Endothelial cell of hepatic sinusoid (primary cell): ENCODE results near the gene PKHD1.
"Not testable (repeated sequence)": the region's sequence is repeated elsewhere in the genome, so short reads cannot be mapped to it uniquely, and the experiment has no call there.

Experiments
- in situ Hi-C: cut with HindIII; loops from 2 replicates; pipeline ENCODE4 v1.10.0; 2017; ENCODE audit warnings: low sequenced_read_pairs

PKHD1 gene

DNA sequence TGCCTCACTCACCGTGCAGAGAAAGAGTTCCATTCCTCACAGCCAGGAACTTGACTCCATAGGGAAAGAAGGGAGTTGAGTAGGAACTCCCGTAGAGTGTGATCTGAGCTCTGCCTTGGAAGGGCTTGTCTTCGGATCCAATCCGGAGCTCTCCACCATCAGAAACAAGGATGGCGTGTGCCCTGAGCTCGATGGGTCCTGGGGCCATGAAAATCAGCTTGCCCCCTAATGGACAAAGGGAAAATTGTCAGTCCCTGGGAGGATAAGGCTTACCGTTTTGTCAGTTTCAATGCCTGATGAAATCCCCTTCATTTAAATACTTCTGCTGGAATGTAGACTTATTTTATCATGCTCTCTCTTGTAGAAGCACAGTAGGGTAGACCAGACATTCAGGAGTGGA lies 153.3 kb downstream of the PKHD1 start:
- in situ Hi-C loops, result no loop called here

DNA sequence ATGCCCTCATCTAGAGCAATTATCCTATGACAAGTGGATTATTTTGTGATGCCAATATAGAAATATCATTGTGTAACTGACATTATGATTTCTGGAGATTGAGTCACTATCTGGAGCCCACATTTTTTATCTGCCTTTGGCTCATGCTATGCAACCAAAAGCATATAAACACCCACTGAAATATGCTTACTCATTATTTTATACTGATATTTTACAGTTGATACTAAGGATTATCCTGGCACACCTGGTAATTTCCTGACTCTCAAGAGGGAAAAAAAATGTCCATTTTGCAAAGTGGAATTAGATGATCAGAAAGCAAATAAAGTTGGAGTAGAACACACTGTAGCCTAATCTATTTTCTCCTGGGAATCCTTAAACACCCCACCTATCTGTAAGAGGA lies 154.5 kb downstream of the PKHD1 start:
- in situ Hi-C loops, result no loop called here

DNA sequence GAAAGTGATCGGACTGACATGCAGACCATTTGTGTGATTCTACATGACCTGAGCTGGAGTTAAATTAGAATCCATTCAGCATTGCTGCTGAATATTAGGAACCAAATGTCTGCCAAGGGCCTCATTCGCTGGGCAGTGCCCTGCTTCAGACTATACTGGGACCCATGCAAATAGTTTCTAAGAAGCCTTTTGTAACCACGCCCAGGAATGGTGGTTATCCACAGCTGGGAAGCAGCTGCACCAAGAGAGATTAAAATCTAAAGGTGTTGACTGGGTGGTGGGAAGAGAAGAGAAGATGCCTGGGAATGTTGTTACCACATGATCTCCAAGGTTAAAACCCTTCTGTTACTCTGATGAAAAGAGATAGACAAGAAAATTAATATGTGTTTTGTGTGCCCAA lies 156.8 kb downstream of the PKHD1 start:
- in situ Hi-C loops, result no loop called here

DNA sequence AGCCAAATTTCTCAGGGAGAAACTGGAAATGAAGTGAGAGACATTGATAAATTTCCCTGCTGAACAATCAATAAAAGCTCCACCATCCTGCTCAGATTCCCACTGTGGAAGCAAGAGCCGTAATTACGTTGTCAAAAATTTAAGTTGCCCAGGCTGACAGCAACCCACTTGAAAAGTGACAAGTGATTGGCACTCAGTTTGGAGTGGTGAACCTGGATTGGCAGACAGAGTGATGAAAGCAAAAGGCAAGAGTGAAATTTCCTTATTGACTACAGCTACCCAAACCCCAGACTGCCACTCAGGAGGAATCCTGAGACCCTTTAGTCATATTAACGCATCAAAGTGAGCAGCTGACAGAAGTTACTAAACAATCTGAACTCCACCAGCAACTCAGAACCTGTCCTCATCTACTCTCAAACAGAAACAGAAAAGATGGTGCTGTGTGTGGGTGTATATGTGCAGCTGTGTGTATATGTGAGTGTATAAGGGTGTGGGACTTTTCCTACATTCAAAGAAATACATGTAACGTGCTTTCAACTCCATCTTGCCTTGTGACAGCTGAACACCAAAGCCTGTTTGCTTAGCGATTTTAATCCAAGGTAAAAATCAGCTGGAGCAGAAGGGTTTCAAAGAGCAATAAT lies 157.4 kb downstream of the PKHD1 start:
- in situ Hi-C loops, result no loop called here

DNA sequence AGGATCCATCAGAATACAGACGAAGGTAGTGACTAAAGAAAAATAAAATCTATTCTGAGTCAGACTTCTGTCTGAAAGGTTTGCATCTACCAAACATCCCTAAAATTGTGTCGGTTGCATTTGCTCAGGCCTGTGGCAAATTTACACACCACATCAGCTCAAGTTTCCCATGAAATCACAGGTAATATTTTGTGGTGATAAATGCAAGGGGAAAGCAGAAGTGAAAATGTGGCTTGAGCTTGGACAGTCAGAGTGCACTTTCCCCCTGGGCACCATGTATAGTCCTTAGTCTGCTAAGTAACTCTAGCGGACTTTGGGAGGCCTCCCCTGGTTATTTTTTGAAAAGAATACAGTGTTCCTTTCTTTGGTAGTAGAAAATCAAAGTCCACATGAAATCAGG lies 159.1 kb downstream of the PKHD1 start:
- in situ Hi-C loops, result no loop called here

DNA sequence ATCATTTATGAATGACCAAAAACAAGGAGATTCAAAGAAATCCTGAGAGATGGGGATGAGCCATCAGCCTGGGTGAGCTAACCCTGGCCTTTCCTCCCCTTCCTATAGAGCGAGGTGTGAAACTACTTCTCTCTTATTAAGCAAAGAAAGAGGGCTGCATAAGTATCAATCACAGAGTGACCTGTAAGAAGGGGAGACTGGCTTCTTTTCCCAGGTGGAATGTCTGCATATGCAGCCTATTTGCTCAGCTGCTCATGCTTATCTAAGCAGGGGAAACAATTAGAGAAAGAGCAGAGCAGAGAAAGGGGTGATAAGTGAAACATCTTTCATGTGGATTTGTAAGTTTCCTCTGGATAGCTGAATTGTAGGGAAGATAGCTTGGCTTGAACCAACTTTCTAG lies 160.0 kb downstream of the PKHD1 start:
- in situ Hi-C loops, result no loop called here

DNA sequence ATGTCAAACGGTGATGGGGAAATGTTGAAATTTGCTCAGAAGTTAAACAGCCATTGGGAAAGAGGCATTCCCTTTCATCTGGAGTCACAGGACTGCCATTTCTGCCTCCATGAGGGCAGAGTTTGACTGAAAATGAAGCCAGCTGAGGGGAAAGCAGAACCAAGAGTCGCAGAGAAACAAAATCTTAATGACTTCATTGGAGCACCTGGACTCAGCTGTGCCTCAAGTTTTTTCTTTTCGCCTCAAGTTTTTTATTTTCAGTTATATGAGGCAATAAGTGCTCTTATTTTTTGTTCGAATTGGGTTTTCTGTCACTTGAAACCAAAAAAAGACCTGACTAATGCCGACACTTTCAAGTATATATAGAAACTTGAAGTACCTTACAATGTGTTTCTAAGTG lies 161.3 kb downstream of the PKHD1 start:
- in situ Hi-C loops, result no loop called here

DNA sequence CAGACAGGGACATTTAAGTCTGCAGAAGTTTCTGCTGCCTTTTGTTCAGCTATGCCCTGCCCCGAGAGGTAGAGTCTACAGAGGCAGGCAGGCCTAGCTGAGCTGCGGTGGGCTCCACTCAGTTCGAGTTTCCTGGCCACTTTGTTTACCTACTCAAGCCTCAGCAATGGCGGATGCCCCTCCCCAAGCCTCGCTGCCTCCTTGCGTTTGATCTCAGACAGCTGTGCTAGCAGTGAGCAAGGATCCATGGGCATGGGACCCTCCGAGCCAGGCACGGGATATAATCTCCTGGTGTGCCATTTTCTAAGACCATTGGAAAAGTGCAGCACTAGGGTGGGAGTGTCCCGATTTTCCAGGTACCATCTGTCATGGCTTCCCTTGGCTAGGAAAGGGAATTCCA lies 164.9 kb downstream of the PKHD1 start:
- in situ Hi-C loops, result not testable (repeated sequence)

DNA sequence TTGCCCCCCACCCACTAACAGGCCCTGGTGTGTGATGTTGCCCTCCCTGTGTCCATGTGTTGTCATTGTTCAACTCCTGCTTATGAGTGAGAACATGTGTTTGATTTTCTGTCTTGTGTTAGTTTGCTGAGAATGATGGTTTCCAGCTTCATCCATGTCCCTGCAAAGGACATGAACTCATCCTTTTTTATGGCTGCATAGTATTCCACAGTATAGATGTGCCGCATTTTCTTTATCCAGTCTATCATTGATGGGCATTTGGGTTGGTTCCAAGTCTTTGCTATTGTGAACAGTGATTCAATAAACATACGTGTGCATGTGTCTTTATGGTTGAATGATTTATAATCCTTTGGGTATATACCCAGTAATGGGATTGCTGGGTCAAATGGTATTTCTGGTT lies 169.1 kb downstream of the PKHD1 start:
- in situ Hi-C loops, result not testable (repeated sequence)

DNA sequence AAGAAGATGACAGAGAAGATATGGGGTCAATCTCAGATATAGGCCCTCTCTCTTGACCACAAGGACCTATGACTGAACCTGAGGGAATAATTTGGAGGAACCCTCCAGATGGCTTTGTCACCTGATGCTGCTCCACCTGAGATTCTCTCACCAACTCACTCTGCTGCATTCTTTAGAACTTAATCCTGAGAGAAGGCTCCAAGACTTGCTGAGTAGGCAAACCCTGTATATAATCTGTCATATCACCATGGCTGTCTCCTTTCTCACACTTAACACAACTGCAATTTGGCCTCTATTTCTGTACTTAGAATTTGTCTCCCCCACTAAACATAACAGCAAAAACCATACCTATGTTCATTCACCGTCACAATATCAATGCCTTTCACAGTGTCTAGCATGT lies 172.3 kb downstream of the PKHD1 start:
- in situ Hi-C loops, result no loop called here

DNA sequence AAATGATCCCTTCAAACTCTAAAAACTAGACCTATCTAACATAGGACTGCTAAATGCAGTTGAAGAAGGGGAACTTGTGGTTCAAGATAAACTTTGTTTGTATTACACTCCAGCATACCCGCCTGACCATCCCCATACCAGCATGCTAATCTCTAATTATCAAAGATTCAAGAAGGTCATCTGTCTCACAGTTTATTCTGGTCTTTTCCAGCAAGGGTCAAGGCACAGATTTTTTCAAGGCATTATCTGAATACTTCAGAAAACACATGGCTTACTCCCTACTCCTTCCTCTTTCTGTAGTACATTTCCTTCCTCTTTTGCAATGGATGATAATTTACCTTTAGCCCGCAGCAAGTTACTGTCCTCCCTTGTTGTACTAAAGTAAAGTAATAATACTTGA lies 174.1 kb downstream of the PKHD1 start:
- in situ Hi-C loops, result no loop called here

DNA sequence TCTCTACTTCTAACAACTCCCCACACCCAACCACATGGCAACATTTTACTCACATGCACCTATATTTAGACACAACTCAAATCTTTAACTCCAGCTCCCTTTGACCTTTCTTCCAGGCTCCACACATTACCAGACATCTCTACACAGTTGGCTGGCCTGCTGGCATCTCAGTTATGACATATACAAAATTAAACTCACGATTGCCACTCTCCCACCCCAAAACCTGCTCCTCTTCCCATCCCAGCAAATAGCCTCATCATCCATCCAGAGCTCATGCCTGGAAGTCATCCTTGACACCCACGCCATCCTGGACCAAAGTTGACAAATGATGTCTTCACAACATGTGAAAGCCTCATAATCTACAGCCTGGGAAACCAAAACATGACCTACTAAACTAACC lies 176.6 kb downstream of the PKHD1 start:
- in situ Hi-C loops, result no loop called here

DNA sequence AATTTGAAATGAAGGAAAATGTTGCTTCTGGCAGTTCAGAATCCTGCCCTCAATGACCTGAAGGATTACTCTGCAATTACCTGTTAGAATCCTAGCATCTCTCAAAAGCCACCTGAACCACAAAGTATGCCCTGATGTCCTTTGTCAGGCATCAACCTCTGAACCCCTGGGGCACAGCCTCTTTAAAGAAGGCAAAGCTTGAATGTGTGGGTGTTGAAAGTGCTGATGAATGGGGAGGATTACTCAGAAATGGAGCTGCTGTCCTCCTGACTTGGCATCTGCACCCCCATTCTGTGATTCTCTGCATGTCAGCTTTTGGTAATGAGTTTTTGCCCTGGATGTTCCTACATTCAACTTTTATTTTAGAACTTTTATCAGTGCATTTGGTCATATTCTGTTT lies 179.2 kb downstream of the PKHD1 start:
- in situ Hi-C loops, result no loop called here

DNA sequence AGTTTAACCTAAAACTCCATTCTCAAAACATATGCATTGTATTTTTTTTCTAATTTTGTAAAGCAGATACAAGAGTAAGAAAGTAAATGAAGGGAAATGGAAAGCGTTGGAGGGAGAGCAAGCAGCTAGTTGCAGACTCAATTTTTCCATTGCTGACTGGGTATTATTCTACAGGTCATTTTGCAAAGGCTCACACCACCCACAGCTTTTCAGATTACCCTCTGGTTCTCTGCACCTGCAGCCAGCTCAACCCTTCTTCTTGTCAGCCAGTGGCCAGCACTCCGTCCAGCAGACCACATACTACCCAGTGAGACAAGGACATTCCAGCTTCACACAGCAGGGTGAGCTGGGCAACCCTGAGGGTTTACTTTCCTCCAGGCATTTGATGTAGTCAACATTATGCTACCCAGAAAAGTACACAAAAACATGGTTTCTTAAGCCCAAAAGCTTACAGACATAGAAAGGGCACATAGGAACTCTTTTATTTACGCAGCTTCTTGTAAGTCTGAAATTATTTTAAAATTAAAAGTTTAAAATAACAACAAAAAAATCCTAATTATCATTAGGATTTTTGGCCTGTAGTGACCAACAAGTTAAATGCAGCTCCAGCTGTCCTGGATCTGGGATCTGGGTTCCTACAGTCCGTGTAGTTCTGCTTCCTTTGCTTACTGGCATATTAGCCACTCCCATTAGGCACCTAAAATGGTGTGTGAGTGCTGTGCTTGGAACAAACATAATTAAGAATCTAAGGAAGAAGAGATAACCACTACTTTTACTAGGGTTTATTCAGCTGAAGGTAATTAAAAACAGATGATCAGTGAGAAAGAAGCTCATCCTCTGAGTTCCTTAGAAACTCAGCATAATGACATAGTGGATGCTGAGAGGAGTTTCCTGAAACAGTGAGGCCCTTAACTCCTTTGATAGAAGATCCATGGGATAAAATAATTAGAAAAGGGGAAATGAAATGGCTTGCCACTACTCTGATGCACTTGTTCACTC lies 185.3 kb downstream of the PKHD1 start:
- in situ Hi-C loops, result no loop called here

DNA sequence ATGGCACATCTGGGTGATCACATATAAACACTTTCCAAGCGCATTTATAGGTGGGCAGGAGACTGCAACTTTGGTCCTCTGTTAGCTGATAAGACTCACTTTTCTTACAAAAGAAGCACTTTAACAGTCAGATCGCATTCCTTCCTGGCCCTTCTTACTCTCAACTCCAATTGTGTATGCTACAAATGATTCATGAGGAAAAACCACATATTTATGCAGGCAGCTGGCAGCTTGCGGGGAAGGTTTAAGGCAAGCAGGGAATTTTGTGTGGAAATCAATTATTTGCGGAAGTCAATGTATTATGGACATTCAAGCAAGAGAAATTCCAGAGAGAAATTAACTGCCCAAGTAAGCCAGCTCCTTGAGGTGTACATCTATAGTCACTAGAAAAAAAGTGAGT lies 194.0 kb downstream of the PKHD1 start:
- in situ Hi-C loops, result no loop called here

DNA sequence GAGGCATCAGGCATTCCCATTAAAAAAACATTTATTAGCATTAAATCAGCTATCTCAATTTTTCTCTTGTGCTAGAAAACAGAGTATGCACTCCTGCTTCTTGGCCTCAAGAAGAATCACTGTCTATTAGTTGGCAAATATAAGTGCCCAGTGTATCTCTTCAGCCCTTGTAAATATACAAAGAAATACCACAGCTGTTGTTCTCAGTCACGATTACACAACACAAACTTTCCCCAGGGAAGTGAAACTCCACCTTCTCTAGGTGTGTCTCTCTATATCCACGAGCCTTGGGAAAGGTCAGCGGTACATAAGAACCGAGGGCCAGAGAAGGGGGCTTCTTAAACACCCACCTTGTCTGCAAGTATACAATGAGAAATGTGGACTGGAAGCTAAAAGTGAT lies 194.7 kb downstream of the PKHD1 start:
- in situ Hi-C loops, result no loop called here

DNA sequence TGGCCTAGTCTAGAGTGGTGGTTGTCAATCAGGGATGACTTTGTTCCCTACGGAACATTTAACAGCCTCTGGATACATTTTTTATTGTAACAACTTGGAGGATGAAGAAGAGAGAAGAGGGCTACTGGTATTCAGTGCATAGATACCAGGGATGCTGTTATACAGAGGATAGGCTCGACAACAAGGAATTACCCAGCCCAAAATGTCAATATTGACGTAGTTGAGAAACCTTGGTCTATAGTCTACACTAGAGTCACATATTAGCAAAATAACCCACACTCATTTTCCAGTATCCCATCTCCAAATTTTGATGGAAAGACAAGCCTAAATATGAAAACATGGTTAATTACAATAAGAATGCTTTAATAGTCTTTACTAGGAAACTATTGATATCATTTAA lies 195.1 kb downstream of the PKHD1 start:
- in situ Hi-C loops, result no loop called here

DNA sequence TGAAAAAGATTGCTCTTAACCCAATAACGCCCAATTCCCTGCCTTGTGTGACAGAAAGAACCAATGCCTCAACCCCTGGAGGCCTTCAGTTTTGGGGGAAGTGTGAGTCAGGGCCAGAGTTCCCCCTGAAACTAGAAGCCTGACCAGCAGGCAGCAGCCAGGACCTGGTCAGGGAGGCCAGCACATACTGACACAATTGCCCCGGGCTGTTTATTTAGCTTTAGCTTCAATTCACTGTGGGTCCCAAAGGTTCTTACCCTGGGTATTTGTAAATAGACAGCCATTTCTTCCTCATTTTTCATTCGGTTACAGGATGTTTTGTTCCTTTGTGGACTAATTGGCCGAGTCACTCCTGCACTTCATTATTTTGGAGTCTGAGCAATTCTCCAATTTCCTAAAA lies 195.6 kb downstream of the PKHD1 start:
- in situ Hi-C loops, result no loop called here

DNA sequence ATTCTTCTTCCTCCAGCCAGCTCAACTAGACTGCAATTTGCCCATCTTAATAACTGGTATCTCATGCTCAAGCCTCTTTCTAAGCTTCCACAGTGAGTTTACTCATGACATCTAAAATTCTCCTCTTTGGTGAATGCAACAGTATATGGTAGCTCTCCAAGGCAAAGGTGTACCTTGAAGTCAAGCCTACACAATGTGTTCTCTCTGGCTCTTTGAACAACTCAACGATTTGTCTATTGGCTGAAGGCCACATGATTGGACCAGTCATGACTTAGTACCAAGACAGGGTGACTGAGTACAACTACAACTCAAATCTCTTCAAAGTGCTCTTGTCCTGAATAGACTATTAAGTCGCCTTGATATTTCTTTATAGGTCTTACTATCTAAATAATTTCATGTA lies 199.6 kb downstream of the PKHD1 start:
- in situ Hi-C loops, result no loop called here

DNA sequence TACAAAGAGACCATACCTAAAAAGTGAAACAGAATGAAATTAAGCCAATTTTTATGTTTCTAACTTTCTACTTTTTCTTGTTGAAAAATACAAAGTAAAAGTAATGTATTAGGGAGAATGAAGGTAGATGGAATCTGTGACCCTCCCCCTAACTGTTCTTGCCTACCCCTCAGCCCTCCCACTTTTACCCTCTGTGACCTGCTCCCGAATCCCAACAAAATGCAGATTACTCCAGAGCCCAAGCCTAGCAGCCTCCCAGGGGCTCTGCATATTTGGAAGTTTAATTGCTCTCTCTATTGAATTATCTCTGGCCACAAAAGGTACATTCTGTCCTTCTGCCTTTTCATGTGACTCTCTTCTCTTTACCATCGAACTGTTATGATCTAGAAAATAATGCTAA lies 201.5 kb downstream of the PKHD1 start:
- in situ Hi-C loops, result no loop called here

DNA sequence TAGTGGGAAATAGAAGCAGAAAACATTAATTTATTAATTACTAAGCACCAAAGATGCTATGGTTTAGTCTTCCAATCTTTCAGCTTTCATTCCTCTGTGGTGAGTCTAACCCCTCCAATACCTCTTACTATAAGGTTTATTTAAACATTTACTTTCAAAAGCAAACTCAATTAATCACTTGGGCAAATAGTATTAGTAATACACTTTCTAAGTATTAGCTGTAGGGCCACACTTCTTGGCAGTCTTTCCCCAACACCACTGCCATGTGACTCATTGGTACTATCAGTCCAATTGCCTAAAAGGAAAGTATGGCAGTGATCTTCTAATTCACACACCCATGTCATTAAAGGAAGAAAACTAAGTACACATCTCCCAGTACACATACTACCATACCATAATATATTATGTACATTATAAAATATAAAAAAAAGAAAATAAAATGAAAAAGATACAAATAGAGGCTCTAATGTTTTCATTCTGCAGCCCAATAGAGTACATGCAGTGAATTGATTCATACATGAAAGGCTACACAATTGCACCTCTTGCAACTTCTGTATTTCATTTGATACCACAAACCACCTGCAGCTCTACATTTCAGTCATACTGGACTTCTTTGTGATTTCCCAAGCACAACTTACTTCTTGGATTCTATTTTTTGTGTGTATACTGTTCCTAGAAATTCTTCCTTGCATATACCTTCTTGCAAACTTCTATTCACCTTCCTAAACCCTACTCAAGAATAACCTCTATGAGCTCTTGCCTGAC lies 218.6 kb downstream of the PKHD1 start:
- in situ Hi-C loops, result no loop called here

DNA sequence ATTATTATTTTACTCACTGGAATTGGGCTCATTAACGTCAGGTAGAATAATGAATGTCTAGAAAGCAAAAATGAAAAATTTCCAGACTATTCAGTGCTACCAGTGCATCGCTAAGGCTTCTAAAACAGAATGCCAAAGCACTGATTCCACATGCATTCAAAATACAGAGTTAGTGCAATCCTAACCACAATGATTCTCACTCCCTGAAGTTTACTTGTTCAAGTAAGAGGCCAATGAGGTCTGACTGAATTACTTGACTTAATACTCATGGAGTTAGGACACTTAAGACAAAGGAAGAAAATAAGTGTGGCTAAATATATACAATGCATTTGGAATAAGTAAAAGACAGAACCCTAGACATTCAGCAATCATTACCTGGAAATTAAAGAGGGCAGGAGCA lies 220.5 kb downstream of the PKHD1 start:
- in situ Hi-C loops, result no loop called here
